ENCODE results near the gene PDIA5. TPM values are rescaled to one million over a fixed set of nuclear protein-coding genes. Genes with fewer than 3 reads are reported as not detected.
A peak's percentile ranks its signal among the peaks of the same experiment; 100 is the strongest.

The PDIA5 gene
- total RNA-seq, 4 donors from 2014 or later = 3.9 to 13.0 (median 12.0) TPM

- H3K36me3 ChIP-seq = no peaks in the 10 kb centered on the region
- peak overlapping the region; percentile 92 to 95 (median 94) for H3K27ac ChIP-seq
- DNase-seq = no peak
- no peaks in the 10 kb centered on the region for H3K9me3 ChIP-seq
- peaks cover 4 to 21% (median 4%) of the 10 kb centered on the region in 3 donors for H3K4me1 ChIP-seq
- WGBS, 2 donors = 0 to 6% methylated on average over 5 to 6 of the region's 6 CpGs
- peak overlapping the region; percentile 86 to 93 (median 88) for H3K4me3 ChIP-seq
- TF ChIP-seq POLR2A (IDR thresholded peaks at IDR 0.05) = no peak
- no peak for TF ChIP-seq CTCF (IDR thresholded peaks at IDR 0.05)
- intact Hi-C loops (cut with DNase I) = no loop called here
- H3K27me3 ChIP-seq = no peaks in the 10 kb centered on the region
Observed at GRCh38 chr3:123201223-123201556, 134.4 kb downstream of the PDIA5 start.

DNA sequence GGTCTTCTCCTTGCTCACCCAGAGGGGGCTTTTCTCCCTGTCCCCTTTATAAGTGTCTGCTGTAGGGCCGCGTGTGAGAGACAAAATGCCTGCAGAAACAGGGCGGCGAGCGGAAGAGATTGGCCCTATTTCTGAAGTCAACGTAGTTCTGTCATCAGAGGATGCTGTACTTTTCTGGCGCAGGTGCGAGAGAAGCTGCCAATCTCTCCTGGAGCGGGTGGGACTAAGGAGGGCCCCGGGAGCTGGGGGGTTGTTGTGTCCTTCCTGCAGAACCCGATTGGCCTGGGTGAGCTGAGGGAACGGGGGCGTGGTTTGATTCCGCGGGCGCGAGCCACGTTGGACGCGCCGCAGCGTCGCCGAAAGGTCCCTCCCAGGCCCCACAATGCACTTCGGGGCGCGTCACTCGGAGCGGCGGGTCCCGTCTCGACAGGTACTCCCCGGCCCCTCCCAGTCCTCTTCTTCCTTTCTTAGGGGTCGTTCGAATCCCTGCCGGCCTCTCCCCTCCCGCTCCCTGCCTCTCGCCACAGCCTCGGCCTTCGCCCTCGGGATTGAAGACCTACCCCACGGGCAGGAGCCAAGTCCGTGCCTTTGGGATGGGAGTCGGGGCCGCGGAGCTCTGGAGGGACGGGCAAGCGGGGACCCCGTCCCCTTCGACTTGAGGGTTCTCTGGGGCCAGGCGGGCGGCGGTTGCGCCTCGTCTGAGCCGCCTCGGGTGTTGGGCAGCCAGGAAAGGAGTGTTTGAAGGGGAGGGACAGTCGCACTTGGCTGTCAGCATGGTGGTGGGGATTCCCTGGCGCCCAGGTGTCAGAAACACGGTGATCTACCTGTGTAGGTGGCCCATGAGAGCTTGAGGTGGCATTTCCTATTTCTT, 135.0 kb downstream of the PDIA5 start, which contains the start of gene SEC22A:
Gene SEC22A, plus strand, starts transcription at position 387 of the 871 bp plus-strand sequence. CDS start 7,275 bp downstream, outside the sequence.
- H3K36me3 ChIP-seq = peaks cover 0 to under 1% (median 0%) of the 10 kb centered on the region in 3 donors
- no peak for TF ChIP-seq CTCF (IDR thresholded peaks at IDR 0.05)
- TF ChIP-seq POLR2A (IDR thresholded peaks at IDR 0.05) = peak in 3 of 4 donors; percentile 31 to 81 (median 69)
- H3K4me3 ChIP-seq = peak within 1 kb of the TSS; percentile 86 to 93 (median 88)
- no peaks in the 10 kb centered on the region for H3K9me3 ChIP-seq
- peaks cover 4 to 21% (median 4%) of the 10 kb centered on the region in 3 donors for H3K4me1 ChIP-seq
- no peaks in the 10 kb centered on the region for H3K27me3 ChIP-seq
- DNase-seq = peak; percentile 70
- H3K27ac ChIP-seq = peak within 1 kb of the TSS; percentile 92 to 95 (median 94)
- WGBS, 2 donors = 0 to 1% methylated on average over 12 to 25 of the region's 60 CpGs
- intact Hi-C loops (cut with DNase I) = no loop called here

- WGBS, 2 donors = 0 to 2% methylated on average over 6 to 7 of the region's 7 CpGs
- Histone ChIP-seq H3K4me3 (peak overlapping the region; percentile 86 to 93 (median 88)), H3K27ac (peak overlapping the region; percentile 92 to 95 (median 94)), H3K27me3 (no peaks in the 10 kb centered on the region), H3K4me1 (peaks cover 4 to 21% (median 4%) of the 10 kb centered on the region in 3 donors), H3K9me3 (no peaks in the 10 kb centered on the region), H3K36me3 (peaks cover 0 to 3% (median 0%) of the 10 kb centered on the region in 3 donors)
- TF ChIP-seq CTCF (IDR thresholded peaks at IDR 0.05) (no peak), POLR2A (IDR thresholded peaks at IDR 0.05) (no peak)
- DNase-seq = no peak
- intact Hi-C loops (cut with DNase I) = no loop called here
Observed at GRCh38 chr3:123202451-123202850, 135.6 kb downstream of the PDIA5 start.

Other genes starting within 250 kb of the PDIA5 start
- gene SEMA5B, start 39.3 kb upstream of the PDIA5 start, total RNA-seq = under 1 TPM in 3 of 4 donors, not detected in 1; 0.13 to 0.21 (median 0.19) TPM
- gene SEC22A, start 134.9 kb downstream of the PDIA5 start, total RNA-seq = 10 to 100 TPM; 20.6 to 36.4 (median 28.0) TPM

Data from esophagus squamous epithelium (tissue), 5 donors.